H9 (cell line): ENCODE measurements around the gene CNGA4. TPM values are rescaled to one million over a fixed set of nuclear protein-coding genes. Genes with fewer than 3 reads are reported as not detected.

Experiments used
- DNase-seq: peaks from one replicate; pipeline ENCODE4 v3.0.0-alpha.2; 2017
- H2AFZ ChIP-seq: one replicate; pipeline ENCODE4 v1.6.1; 2013; ENCODE audit warnings: mild to moderate bottlenecking, low read length, control low read depth, moderate library complexity
- H2AK5ac ChIP-seq: 2 replicates; pipeline ENCODE4 v1.6.1; 2013; ENCODE audit warnings: low read length, control low read depth, mixed read lengths; ENCODE audit not compliant: insufficient read length
- H2BK120ac ChIP-seq: one replicate; pipeline ENCODE4 v1.6.1; 2013; ENCODE audit warnings: low read depth, mild to moderate bottlenecking, low read length, control low read depth, inconsistent platforms; ENCODE audit not compliant: poor library complexity, severe bottlenecking
- H2BK12ac ChIP-seq: 2 replicates; pipeline ENCODE4 v1.6.1; 2013; ENCODE audit warnings: low read length, control low read depth, mixed read lengths, low read depth; ENCODE audit not compliant: insufficient read length
- H2BK15ac ChIP-seq: 2 replicates; pipeline ENCODE4 v1.6.1; 2013; ENCODE audit warnings: low read depth, low read length, control low read depth
- H2BK20ac ChIP-seq: one replicate; pipeline ENCODE4 v1.6.1; 2013; ENCODE audit warnings: low read depth, mild to moderate bottlenecking, low read length, control low read depth, inconsistent platforms; ENCODE audit not compliant: poor library complexity, severe bottlenecking
- H2BK5ac ChIP-seq: 2 replicates; pipeline ENCODE4 v1.6.1; 2013; ENCODE audit warnings: low read length, control low read depth, mixed read lengths; ENCODE audit not compliant: insufficient read length
- H3K14ac ChIP-seq: 2 replicates; pipeline ENCODE4 v1.6.1; 2013; ENCODE audit warnings: low read length, control low read depth; ENCODE audit not compliant: insufficient read depth
- H3K18ac ChIP-seq: 2 replicates; pipeline ENCODE4 v1.6.1; 2013; ENCODE audit warnings: low read depth, mild to moderate bottlenecking, mixed read lengths, low read length, control low read depth; ENCODE audit not compliant: insufficient read length
- H3K23ac ChIP-seq: 2 replicates; pipeline ENCODE4 v1.6.1; 2013; ENCODE audit warnings: low read length, control low read depth, mixed read lengths, low read depth; ENCODE audit not compliant: insufficient read length
- H3K23me2 ChIP-seq: 2 replicates; pipeline ENCODE4 v1.6.1; 2013; ENCODE audit warnings: low read depth, mild to moderate bottlenecking, mixed read lengths, low read length, control low read depth; ENCODE audit not compliant: insufficient read length, poor library complexity, severe bottlenecking
- H3K27ac ChIP-seq: 2 replicates; pipeline ENCODE4 v1.5.1; 2013; ENCODE audit warnings: low read length, control low read depth, mixed read lengths, low read depth; ENCODE audit not compliant: insufficient read length
- H3K27me3 ChIP-seq: 2 replicates; pipeline ENCODE4 v1.6.1; 2013; ENCODE audit warnings: low read length, control low read depth, inconsistent platforms; ENCODE audit not compliant: insufficient read depth
- H3K4ac ChIP-seq: 2 replicates; pipeline ENCODE4 v1.6.1; 2013; ENCODE audit warnings: low read depth, mild to moderate bottlenecking, control low read depth, inconsistent platforms, low read length, moderate library complexity
- H3K4me1 ChIP-seq: 2 replicates; pipeline ENCODE4 v1.6.1; 2013; ENCODE audit warnings: low read length, control low read depth, inconsistent platforms; ENCODE audit not compliant: insufficient read depth
- H3K4me2 ChIP-seq: 2 replicates; pipeline ENCODE4 v1.6.1; 2013; ENCODE audit warnings: low read length, control low read depth, mixed read lengths; ENCODE audit not compliant: insufficient read length, insufficient read depth
- H3K56ac ChIP-seq: 2 replicates; pipeline ENCODE4 v1.6.1; 2013; ENCODE audit warnings: low read depth, mild to moderate bottlenecking, mixed read lengths, low read length, control low read depth; ENCODE audit not compliant: insufficient read length
- H3K79me1 ChIP-seq: 2 replicates; pipeline ENCODE4 v1.6.1; 2013; ENCODE audit warnings: low read depth, mild to moderate bottlenecking, moderate library complexity, low read length, control low read depth, inconsistent platforms; ENCODE audit not compliant: insufficient read depth, poor library complexity, severe bottlenecking
- H3K79me2 ChIP-seq: 2 replicates; pipeline ENCODE4 v1.6.1; 2013; ENCODE audit warnings: low read length, control low read depth, inconsistent platforms; ENCODE audit not compliant: insufficient read depth
- H3K9ac ChIP-seq: 2 replicates; pipeline ENCODE4 v1.6.1; 2013; ENCODE audit warnings: low read length, control low read depth, mixed read lengths; ENCODE audit not compliant: insufficient read length; ENCODE audit errors: extremely low read depth
- H3K9me3 ChIP-seq: one replicate; pipeline ENCODE4 v1.6.1; 2013; ENCODE audit warnings: low read depth, low read length, inconsistent platforms; ENCODE audit not compliant: control insufficient read depth
- H3T11ph ChIP-seq: one replicate; pipeline ENCODE4 v1.6.1; 2013; ENCODE audit warnings: mild to moderate bottlenecking, low read length, control low read depth, inconsistent platforms
- H4K20me1 ChIP-seq: one replicate; pipeline ENCODE4 v1.6.1; 2013; ENCODE audit not compliant: control insufficient read depth, insufficient read length, insufficient read depth
- H4K5ac ChIP-seq: 2 replicates; pipeline ENCODE4 v1.6.1; 2013; ENCODE audit warnings: low read depth, mild to moderate bottlenecking, mixed read lengths, low read length, control low read depth; ENCODE audit not compliant: insufficient read length
- H4K8ac ChIP-seq: replicated peaks from 2 replicates; pipeline ENCODE4 v1.6.1; 2013; ENCODE audit warnings: low read length, control low read depth, mixed read lengths, low read depth; ENCODE audit not compliant: insufficient read length
- H4K91ac ChIP-seq: 2 replicates; pipeline ENCODE4 v1.6.1; 2013; ENCODE audit warnings: low read depth, mild to moderate bottlenecking, moderate library complexity, mixed read lengths, low read length, control low read depth; ENCODE audit not compliant: insufficient read length
- H3K27ac Mint-ChIP-seq, 3 experiments: 2 replicates in 2 of 3; 3 replicates in 1 of 3; pipeline ENCODE4 v1.8.0; 2020 to 2021; ENCODE audit warnings: mixed read lengths in 3 of 3, mild to moderate bottlenecking in 1 of 3, moderate library complexity in 1 of 3
- H3K27me3 Mint-ChIP-seq: 2 replicates; pipeline ENCODE4 v1.8.0; 2021; ENCODE audit warnings: low read depth, mild to moderate bottlenecking, moderate library complexity, mixed read lengths
- H3K36me3 Mint-ChIP-seq, 3 experiments: 2 replicates in 2 of 3; 3 replicates in 1 of 3; pipeline ENCODE4 v1.8.0; 2020 to 2021; ENCODE audit warnings: low read depth in 3 of 3, mixed read lengths in 3 of 3; ENCODE audit not compliant: insufficient read depth in 1 of 3
- H3K4me1 Mint-ChIP-seq, 2 experiments: 2 replicates each; pipeline ENCODE4 v1.8.0; 2020; ENCODE audit warnings: mixed read lengths in 2 of 2
- H3K4me3 Mint-ChIP-seq, 2 experiments: 2 replicates in 1 of 2; 3 replicates in 1 of 2; pipeline ENCODE4 v1.8.0; 2020 to 2021; ENCODE audit warnings: mild to moderate bottlenecking in 2 of 2, mixed read lengths in 2 of 2, moderate library complexity in 1 of 2
- H3K9me3 Mint-ChIP-seq, 2 experiments: 2 replicates in 1 of 2; 3 replicates in 1 of 2; pipeline ENCODE4 v1.8.0; 2020; ENCODE audit warnings: mild to moderate bottlenecking in 2 of 2, mixed read lengths in 2 of 2, moderate library complexity in 1 of 2
- CTCF ChIP-seq: fragments of 200-600 bp; sonication (generic); conservative IDR thresholded peaks from 3 replicates; pipeline ENCODE4 v1.8.0; 2021; ENCODE audit warnings: antibody characterized with exemption, mild to moderate bottlenecking
- WGBS: extraction: QIAGEN DNeasy Blood & Tissue Kit; methylation state at CpG from one replicate; pipeline ENCODE4 v1.1.7; 2013; ENCODE audit warnings: missing lambda C conversion rate, low lambda C conversion rate, mixed read lengths; ENCODE audit not compliant: insufficient read length; ENCODE audit errors: extremely low coverage; 5-methylcytosine and 5-hydroxymethylcytosine counted together
- total RNA-seq: library from RNA; stranded (reverse); gene quantifications from 2 replicates; pipeline ENCODE4 v1.2.1, GENCODE V29; 2021

The CNGA4 gene
- total RNA-seq, 1 experiment from 2014 or later: 0.11 TPM

- H2BK15ac ChIP-seq: no peak overlapping the region
- Mint-ChIP-seq H3K4me1 (no peaks in the 10 kb centered on the region; a peak in 1 of 4 replicates), H3K27ac (no peak overlapping the region), H3K9me3 (no peaks in the 10 kb centered on the region; a peak in 1 of 5 replicates), H3K36me3 (peaks cover 0 to 2% (median 0%) of the 10 kb centered on the region in 3 experiments; a peak in 2 of 7 replicates), H3K4me3 (no peak overlapping the region), H3K27me3 (no peaks in the 10 kb centered on the region)
- no peak overlapping the region for H3K9ac ChIP-seq
- H4K20me1 ChIP-seq: no peaks in the 10 kb centered on the region
- no peaks in the 10 kb centered on the region for H3K79me1 ChIP-seq
- no peak for DNase-seq
- no peak for TF ChIP-seq CTCF
- H2BK12ac ChIP-seq: no peak overlapping the region
- H3K27ac ChIP-seq: no peak overlapping the region
- no peaks in the 10 kb centered on the region for H3K23me2 ChIP-seq
- H4K5ac ChIP-seq: no peak overlapping the region
- WGBS: no CpG with 5 or more reads among the region's 1 CpG
- no peaks in the 10 kb centered on the region for H3K27me3 ChIP-seq
- no peak overlapping the region for H4K8ac ChIP-seq
- no peak overlapping the region for H3K4me2 ChIP-seq
- no peak overlapping the region for H3T11ph ChIP-seq
- H3K4me1 ChIP-seq: no peaks in the 10 kb centered on the region
- H2BK120ac ChIP-seq: no peak overlapping the region
- H3K23ac ChIP-seq: no peak overlapping the region
- no peak overlapping the region for H2BK20ac ChIP-seq
- no peak overlapping the region for H3K4ac ChIP-seq
- no peak overlapping the region for H2AFZ ChIP-seq
- no peak overlapping the region for H2AK5ac ChIP-seq
- no peak overlapping the region for H2BK5ac ChIP-seq
- no peaks in the 10 kb centered on the region for H3K79me2 ChIP-seq
- no peak overlapping the region for H3K56ac ChIP-seq
- no peak overlapping the region for H4K91ac ChIP-seq
- no peak overlapping the region for H3K18ac ChIP-seq
- no peak overlapping the region for H3K14ac ChIP-seq
- H3K9me3 ChIP-seq: no peaks in the 10 kb centered on the region
Measured at GRCh38 chr11:6194065-6194581, 44.8 kb upstream of the CNGA4 start.
